HG02852 (cell line): ENCODE data around the gene WDR48.

Experiments
- ATAC-seq: cut with Tn5 transposase; IDR thresholded peaks from one replicate; pipeline ENCODE4 v1.9.1; 2021; ENCODE audit warnings: mild to moderate bottlenecking, moderate library complexity; ENCODE audit not compliant: unreplicated experiment

The WDR48 gene

DNA sequence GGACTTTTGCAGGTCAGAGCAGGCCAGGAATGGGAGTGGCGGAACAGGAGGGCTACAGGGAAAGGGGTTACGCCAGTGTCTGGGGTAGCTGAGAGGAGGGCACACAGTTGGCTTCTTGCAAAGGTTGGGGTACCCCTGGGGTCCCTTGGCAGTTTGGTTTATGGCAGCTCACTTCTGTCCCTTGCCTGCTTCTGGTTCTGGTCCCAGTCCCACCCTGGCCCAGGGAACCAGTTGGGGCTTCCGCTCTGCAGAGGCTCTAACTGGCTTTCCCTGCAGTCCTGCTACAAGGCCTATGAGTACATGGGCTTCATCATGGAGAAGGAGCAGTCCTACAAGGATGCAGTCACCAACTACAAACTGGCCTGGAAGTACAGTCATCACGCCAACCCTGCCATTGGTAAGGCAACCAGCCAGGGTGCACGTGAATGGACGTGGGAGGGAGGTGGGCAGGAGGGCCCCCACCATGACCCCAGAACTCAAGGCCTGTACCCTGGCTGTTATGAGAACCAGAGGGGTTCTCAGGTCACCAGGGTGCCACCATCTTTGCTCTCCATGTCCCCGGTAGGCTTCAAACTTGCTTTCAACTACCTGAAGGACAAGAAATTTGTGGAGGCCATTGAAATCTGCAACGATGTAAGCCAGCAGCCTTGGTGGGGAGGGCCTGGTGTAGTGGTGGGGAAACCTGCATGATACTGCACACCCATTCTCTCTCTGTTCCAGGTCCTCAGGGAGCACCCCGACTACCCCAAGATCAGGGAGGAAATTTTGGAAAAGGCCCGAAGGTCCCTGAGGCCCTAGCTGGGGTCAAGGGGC is 86.4 kb downstream of the WDR48 start:
- ATAC-seq: no peak

GRCh38 chr3:39138804-39139415 is 87.1 kb downstream of the WDR48 start:
- no peak for ATAC-seq

DNA sequence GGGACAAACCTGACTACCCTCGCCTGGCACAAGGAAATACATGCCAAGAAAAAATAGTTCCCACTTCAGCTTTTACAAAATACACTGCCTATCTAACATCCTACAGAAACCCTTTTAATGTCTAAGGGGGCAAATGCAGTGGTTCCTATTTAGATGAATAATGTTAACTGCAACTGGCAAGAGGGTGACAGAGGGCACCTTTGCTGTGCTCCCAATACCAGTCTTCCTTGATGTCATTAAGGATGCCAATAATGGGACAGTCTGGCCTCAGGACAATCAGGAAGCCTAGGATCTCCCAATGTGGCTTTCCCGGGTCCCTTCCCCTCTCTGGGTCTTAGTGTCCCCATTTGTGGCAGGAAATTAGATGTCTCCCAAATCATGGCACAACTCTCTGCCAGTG is 87.6 kb downstream of the WDR48 start:
- no peak for ATAC-seq

DNA sequence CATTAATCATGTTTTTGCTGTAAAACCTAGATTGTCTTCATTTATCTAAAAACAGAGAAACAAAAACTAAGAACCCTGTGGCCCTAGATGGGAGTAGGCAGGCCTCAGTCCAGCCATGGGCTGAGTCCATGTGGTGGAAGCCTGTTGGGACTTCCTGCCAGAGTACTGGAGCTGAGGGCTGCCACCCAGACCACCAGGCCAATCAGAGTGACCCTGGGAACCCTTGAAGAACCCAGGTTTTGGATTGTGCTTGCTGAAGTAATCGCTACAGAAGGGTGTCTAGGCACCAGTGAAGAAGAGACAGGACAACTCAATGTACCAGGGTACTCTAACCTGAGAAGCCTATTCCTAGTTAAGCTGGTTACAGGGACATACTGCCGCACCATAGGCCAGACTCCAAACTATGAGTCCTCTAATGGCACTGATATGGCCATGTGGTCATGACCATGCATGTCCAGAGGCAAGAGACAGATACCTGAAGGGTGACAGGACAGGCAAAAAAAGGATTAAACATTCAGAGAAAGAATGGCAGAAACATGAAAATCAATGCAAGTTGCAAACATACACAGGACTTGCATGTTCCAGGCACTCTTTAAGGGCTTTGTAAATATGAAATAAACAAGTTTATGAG is 88.6 kb downstream of the WDR48 start:
- no peak for ATAC-seq

DNA sequence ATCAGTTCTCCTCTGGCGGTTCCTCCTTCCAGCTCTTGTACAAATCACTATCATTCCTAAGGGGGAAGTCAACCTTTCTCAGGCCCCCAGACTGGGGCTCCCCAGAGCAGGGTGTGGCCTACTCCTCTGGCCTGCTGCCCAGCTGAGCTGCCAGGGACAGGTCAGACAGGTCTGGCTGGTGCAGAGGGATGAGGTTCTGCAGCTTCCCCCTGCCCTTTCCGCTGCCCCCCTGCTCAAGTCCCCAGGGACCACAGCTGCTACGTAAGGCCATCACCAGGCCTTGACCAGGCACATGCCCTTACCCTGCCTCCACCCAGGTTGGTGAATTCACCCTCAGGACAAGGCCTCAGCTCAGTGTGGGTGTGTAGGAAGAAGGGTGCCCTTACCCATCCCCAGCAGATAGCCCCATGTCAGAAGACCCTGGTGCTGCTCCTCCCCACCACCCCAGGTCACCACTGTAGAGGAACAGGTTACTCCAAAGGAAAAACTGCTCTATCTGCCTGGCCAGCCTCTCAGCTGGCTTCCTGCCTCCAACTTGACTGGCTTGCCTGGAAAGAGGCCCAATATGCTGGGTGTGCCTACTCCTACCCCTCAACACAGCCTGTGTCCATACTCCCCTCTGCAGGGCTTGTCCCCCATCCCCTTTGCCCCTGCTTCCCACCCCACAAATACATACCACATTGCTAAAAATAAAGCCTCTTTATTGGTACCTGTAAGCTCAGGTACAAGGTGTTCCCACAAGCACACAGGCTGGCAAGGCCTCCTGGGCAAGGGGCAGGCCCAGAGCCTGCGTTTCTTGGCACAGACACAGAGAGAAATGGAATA is 89.6 kb downstream of the WDR48 start:
- ATAC-seq: no peak

GRCh38 chr3:39142067-39142466 is 90.3 kb downstream of the WDR48 start:
- ATAC-seq: no peak

DNA sequence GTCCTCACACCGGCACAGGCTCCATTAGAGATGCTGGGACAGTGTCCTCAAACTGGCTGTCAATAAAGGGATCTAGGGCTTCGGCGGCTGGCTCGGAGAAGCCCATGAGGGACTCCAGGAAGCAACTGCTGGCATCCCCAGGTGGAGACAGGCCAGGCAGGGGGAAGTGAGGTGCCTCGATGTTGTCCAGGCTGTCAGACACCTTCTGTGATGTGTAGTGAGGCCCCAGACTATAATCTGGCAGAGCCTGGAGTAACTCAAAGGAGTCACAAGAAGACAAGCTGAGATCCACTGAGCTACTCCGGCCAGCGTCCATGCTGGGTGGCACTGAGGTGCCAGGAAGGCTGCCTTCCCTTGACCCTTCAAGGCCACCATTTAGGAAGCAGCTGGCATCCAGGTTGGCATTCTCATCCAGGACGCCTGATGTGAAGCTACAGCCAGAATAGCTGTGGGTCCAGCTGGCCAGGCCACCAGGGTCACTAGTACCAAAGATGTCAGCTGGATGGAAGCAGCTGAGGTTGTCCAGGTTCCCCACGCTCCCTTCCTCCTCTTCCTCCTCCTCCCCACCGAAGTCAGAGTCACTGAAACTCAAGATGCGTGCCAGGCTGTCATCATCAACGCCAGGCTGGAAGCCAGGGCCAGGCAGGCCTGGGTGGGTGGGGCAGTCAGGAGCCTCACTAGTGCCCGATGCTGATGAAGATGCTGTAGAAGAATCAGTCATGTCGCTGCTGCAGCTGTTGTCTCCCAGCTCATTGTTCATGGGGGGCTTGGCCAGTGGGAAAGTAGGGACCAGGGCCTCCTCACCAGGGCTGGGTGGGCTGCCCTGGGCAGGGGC is 91.5 kb downstream of the WDR48 start:
- ATAC-seq: no peak

DNA sequence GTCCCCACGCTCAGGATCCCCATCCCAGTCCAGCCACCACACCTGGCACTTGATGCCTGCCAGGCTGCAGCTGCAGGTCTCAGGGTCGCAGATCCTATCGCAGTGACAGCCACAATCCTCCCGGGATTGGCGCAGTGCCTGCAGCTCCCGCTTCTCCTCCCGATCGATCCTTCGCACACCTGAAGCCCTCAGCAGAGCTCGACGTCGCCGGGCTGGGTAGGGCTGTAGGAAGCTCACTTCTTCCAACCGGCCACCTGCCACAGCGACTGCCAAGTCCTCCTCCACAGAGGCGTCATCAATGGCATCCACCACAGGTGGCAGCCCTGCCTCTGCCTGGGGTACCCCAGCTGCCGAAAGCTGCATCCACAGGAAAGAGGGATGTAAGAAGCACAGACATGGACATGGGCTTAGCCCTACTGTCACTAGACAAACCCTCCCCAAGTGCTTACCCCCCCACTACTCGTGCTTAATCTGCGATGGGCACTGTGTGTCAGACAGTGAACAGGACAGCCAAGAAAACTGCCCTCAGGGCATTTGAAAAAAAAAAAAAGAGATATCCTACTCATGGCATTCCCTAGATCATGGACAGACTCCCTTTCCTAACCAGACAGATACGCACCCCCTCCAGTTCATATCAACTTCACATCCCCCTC is 92.4 kb downstream of the WDR48 start:
- no peak for ATAC-seq

DNA sequence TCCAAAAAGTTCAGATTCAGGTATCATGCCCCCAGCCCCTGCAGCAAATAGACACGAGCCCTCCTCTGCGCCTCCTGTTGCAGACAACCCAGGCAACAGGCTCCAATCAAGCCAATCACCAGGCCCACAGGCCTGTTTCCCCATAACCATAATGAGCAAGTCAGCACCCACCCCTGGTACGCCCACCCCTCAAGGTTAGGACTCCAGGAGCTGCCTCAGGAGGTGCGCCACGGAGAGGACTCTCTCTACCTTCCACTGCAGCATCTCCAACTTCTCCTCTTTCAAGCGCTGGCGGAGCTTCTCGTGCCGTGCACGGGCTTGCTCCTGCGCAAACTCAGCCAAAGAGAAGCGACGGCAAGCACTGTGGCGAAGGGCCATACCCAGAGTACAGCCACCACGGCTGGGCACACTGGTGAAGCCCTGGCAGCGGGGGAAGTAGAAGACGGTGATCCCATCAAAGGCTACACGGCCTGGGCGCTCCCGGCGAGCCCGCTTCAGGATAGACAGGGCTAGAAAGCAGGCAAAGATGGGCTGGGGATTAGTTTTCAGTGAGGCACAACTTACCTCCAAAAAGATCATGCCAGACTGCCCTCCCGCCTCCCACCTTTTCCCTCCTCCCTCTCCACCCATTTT is 93.0 kb downstream of the WDR48 start:
- ATAC-seq: no peak

DNA sequence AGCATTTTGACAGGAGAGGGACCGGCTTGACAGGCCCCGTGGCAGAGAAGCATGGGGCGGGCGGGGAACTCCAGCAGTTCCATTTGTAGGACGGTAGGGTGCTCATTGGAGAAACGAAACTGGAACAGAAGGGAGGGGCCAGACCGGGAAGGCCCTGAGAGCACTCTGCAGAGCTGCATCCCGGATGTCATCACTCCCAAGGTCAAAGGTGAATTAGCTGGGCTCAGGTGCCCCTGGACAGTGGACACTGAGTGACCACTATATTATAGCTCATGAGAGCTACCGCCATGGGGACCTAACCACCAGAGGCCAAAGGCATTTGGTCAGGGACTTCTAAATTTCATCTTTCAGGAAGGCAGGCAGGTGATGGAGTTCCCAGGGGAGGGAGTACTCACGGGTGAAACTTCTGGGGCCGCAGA is 94.3 kb downstream of the WDR48 start:
- ATAC-seq: no peak
